ENCODE measurements around the gene NPAS3.

DNA sequence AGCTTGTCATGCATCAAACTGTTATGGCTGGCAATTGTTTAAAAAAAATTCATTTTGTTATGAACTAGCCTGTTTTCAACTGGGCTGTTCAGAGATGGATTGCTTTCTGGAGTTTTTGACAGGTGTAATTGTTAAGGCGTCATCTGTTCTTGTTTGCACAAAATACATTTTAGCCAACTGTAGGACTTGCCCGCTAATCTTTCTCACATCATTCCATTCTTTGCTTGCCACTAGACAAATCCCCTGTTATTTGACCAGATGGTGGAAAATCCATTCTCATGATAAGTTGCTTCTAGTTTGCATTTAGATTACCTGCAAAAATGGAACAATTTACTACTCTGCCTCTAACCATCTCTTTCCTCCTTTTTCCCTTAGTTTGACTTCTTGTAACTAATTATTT lies 114.3 kb downstream of the NPAS3 start:
- TF ChIP-seq, protein P1, sequence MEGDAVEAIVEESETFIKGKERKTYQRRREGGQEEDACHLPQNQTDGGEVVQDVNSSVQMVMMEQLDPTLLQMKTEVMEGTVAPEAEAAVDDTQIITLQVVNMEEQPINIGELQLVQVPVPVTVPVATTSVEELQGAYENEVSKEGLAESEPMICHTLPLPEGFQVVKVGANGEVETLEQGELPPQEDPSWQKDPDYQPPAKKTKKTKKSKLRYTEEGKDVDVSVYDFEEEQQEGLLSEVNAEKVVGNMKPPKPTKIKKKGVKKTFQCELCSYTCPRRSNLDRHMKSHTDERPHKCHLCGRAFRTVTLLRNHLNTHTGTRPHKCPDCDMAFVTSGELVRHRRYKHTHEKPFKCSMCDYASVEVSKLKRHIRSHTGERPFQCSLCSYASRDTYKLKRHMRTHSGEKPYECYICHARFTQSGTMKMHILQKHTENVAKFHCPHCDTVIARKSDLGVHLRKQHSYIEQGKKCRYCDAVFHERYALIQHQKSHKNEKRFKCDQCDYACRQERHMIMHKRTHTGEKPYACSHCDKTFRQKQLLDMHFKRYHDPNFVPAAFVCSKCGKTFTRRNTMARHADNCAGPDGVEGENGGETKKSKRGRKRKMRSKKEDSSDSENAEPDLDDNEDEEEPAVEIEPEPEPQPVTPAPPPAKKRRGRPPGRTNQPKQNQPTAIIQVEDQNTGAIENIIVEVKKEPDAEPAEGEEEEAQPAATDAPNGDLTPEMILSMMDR (conservative IDR thresholded peaks at IDR 0.05; ENCODE audit: low read length) = no peak
- no peak for TF ChIP-seq EZH2phosphoT487 (IDR thresholded peaks at IDR 0.05; ENCODE audit: borderline replicate concordance)

Measured in Loucy (cell line).